Measurements from ENCODE around the gene ZNF609. TPM values are rescaled to one million over a fixed set of nuclear protein-coding genes. Genes with fewer than 3 reads are reported as not detected.

ZNF609 gene
- total and polyA plus RNA-seq, 2 of the 13 experiments (the other 11 are each of a cell fraction or from before 2014, with no cell fraction given): 8.9 to 9.9 TPM

DNA sequence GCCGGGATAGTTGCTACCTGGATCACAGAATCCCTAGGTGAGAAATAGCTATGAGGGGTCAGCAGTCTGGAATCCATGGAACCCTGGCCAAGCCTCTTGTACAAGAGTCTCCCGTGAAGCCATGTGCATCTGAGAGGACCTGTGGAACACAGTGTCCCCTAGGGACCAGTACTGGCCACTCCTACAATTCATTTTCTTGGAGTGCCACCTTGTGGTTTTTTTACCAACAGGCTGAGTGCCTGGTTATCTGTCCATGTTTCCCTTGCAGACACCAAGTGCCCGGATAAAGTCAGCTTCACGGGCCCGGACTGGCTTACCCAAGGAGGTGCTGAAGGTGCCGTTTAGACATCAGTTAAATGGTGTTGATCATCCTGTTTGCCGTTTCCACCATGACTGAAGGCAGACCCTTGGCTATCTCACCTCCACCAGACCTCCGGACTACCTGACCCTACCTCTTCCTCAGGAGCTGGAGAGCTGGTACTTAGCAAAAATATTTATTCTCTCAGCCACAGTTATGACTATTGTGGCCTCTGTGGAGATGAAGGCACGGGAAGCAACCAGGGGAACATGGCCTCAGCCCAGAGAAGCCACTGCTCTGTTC lies 221.1 kb downstream of the ZNF609 start (continued):
- 0 out of 2 replicates have a peak, but pooled peaks have one; percentile 18 for TF ChIP-seq THAP11 (CRISPR knock-in tag; IDR thresholded peaks at IDR 0.05)
- no peak for TF ChIP-seq ZBTB1 (CRISPR knock-in tag; IDR thresholded peaks at IDR 0.05; ENCODE audit: borderline replicate concordance)
- no peak for TF ChIP-seq AGO1 (IDR thresholded peaks at IDR 0.05; ENCODE audit: low read depth, low read length, poor library complexity, severe bottlenecking)
- TF ChIP-seq FOXA3 (CRISPR knock-in tag; IDR thresholded peaks at IDR 0.05): 0 out of 2 replicates have a peak, but pooled peaks have one; percentile 10
- TF ChIP-seq ZNF790 (CRISPR knock-in tag; IDR thresholded peaks at IDR 0.05; ENCODE audit: borderline replicate concordance): no peak
- TF ChIP-seq SALL1 (CRISPR knock-in tag; IDR thresholded peaks at IDR 0.05): peak; percentile 40; the same call in 1 of the 2 replicates
- TF ChIP-seq, protein P1, sequence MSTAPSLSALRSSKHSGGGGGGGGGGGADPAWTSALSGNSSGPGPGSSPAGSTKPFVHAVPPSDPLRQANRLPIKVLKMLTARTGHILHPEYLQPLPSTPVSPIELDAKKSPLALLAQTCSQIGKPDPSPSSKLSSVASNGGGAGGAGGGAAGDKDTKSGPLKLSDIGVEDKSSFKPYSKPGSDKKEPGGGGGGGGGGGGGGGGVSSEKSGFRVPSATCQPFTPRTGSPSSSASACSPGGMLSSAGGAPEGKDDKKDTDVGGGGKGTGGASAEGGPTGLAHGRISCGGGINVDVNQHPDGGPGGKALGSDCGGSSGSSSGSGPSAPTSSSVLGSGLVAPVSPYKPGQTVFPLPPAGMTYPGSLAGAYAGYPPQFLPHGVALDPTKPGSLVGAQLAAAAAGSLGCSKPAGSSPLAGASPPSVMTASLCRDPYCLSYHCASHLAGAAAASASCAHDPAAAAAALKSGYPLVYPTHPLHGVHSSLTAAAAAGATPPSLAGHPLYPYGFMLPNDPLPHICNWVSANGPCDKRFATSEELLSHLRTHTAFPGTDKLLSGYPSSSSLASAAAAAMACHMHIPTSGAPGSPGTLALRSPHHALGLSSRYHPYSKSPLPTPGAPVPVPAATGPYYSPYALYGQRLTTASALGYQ (CRISPR knock-in tag; IDR thresholded peaks at IDR 0.05): 0 out of 2 replicates have a peak, but pooled peaks have one; percentile 46
- TF ChIP-seq PRDM10 (CRISPR knock-in tag; IDR thresholded peaks at IDR 0.05; ENCODE audit: low read depth): 0 out of 2 replicates have a peak, but pooled peaks have one; percentile 38
- TF ChIP-seq RFXANK (CRISPR knock-in tag; IDR thresholded peaks at IDR 0.05): no peak
- 0 out of 2 replicates have a peak, but pooled peaks have one; percentile 29 for TF ChIP-seq ZNF746 (CRISPR knock-in tag; IDR thresholded peaks at IDR 0.05)
- TF ChIP-seq KDM3A (CRISPR knock-in tag; IDR thresholded peaks at IDR 0.05; ENCODE audit: low read depth): peak; percentile 66; the same call in 1 of the 2 replicates
- TF ChIP-seq ZSCAN9 (CRISPR knock-in tag; IDR thresholded peaks at IDR 0.05; ENCODE audit: borderline replicate concordance): no peak
- no peak for TF ChIP-seq HNF4G (IDR thresholded peaks at IDR 0.05; ENCODE audit: borderline replicate concordance, low read depth, low read length)
- TF ChIP-seq HNF4G (CRISPR knock-in tag; IDR thresholded peaks at IDR 0.05; ENCODE audit: borderline replicate concordance, low read depth): 0 out of 2 replicates have a peak, but pooled peaks have one; percentile 40
- TF ChIP-seq SMC3 (IDR thresholded peaks at IDR 0.05; ENCODE audit: low read length): peak; percentile 99
- TF ChIP-seq TEAD3 (CRISPR knock-in tag; optimal IDR thresholded peaks at IDR 0.05; ENCODE audit: borderline replicate concordance): peak; percentile 49
- TF ChIP-seq FUBP1 (CRISPR knock-in tag; IDR thresholded peaks at IDR 0.05; ENCODE audit: borderline replicate concordance): no peak
- TF ChIP-seq, protein P2, sequence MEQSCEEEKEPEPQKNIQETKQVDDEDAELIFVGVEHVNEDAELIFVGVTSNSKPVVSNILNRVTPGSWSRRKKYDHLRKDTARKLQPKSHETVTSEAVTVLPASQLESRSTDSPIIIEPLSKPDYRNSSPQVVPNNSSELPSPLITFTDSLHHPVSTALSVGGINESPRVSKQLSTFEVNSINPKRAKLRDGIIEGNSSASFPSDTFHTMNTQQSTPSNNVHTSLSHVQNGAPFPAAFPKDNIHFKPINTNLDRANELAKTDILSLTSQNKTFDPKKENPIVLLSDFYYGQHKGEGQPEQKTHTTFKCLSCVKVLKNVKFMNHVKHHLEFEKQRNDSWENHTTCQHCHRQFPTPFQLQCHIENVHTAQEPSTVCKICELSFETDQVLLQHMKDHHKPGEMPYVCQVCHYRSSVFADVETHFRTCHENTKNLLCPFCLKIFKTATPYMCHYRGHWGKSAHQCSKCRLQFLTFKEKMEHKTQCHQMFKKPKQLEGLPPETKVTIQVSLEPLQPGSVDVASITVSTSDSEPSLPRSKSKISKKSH (CRISPR knock-in tag; IDR thresholded peaks at IDR 0.05; ENCODE audit: borderline replicate concordance): no peak
- TF ChIP-seq, protein P3, sequence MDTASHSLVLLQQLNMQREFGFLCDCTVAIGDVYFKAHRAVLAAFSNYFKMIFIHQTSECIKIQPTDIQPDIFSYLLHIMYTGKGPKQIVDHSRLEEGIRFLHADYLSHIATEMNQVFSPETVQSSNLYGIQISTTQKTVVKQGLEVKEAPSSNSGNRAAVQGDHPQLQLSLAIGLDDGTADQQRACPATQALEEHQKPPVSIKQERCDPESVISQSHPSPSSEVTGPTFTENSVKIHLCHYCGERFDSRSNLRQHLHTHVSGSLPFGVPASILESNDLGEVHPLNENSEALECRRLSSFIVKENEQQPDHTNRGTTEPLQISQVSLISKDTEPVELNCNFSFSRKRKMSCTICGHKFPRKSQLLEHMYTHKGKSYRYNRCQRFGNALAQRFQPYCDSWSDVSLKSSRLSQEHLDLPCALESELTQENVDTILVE (CRISPR knock-in tag; IDR thresholded peaks at IDR 0.05): no peak
